GM18517 (cell line): ENCODE data around the gene CD320.

Source experiments
- ATAC-seq: cut with Tn5 transposase; IDR thresholded peaks from one replicate; pipeline ENCODE4 v1.9.1; 2021; ENCODE audit warnings: mild to moderate bottlenecking, moderate library complexity; ENCODE audit not compliant: unreplicated experiment

CD320 gene

DNA sequence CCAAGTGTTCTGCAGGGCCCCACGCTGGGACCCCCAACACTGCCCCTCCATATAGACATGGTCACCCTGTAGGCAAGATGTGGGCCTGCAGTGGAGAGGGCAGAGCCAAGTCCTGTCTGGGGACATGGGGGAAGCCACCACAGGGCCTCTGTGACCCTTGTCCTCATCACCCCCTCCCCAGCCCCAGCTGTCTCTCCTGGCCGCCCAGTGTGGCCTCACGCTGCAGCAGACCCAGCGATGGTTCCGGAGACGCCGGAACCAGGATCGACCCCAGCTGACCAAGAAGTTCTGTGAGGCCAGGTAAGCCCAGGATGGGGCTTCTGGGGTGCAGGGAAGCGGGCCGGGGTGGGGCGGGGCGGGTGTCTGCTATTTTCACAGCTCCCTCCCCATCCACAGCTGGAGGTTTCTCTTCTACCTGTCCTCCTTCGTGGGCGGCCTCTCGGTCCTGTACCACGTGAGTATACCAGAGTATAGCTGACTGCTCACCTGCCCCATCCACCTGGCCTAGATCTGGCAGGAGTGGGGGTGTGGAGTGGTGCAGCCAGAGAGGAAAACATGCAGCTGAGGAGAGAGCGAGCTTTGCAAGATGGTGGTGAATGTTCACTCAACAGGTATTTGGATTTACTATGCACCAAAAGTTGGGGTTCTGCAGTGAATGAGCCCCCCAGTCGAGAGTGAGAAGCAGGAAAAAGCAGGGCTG lies 52.6 kb downstream of the CD320 start:
- ATAC-seq: no peak

DNA sequence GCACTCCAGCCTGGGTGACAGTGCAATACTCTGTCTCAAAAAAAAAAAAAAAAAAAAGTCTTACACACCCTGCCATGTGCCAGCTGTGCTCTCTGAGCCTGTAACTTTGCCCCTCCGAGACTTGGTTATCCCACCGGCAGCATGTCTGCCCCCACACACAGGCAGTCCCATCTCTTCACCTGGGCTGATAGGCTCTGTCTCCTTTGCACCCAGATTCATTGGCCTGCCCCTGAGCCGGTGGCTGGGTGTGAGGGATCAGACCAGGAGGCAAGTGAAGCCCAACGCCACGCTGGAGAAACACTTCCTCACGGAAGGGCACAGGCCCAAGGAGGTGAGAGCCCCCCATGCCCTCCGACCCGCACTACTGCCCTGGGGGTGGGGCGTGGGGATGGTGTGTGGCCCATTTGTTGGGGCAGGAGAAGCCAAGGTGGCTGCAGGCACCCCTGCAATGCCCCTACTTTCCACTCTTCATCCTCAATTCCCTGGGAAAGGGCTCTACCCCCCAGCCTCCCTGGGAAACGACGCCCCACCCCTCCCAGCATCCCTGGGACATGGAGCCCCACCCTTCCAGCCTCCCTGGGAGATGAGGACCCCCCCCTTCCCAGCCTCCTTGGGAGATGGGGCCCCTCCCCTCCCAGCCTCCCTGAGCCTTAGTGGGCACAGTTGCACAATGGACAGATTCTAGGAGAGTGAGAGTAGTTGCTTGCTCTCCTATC lies 53.7 kb downstream of the CD320 start:
- ATAC-seq: no peak

DNA sequence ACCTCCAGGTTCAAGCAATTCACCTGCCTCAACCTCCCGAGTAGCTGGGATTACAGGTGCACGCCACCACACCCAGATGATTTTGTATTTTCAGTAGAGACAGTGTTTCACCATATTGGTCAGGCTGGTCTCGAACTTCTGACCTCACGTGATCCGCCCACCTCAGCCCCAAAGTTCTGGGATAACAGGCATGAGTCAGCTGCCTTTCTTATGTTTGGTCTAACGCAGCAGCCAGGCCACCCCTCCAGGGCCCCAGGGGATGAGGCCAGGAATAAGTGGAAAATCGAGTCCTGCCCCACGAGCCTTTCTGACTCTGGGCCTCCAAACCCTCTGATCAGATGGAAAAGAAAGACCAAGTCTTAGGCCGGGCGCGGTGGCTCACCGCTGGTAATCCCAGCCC lies 54.5 kb downstream of the CD320 start:
- no peak for ATAC-seq

DNA sequence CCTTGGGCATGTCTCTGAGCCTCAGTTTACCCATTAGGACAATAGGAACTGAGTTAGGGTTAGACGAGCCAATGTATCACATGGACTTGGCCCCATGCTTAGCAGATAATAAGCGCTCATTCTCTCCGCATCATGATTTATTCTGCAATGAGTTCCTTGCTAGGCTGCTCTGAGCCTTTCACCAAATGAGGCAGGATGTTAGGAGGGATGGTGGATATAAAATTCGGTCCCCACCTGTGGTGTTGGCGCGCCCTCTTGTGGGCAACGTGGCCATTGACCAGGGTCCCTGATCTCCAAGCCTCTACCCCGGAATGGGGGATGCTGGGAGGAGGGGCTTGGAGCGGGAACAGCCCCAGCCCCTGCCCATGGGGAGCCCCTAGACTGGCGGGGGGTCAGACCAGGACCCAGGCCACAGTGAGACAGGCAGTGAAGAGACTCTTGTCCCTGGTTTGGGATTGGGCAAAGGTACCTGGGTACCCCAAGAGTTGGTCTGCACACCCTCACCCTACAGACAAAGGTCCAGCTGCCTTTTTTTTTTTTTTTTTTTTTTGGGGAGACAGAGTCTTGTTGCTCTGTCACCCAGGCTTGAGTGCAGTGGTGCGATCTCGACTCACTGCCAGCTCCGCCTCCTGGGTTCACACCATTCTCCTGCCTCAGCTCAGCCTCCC lies 55.1 kb downstream of the CD320 start:
- ATAC-seq: no peak
